Effector memory CD4-positive, alpha-beta T cell (primary cell): ENCODE data around the gene MPG.

Experiments used
- DNase-seq, 3 donors: peaks; one replicate each; pipeline ENCODE4 v3.0.0-alpha.2; 2020
- H3K27ac ChIP-seq: 2 replicates; pipeline ENCODE4 v1.7.0; 2013; ENCODE audit warnings: mild to moderate bottlenecking, low read length, moderate library complexity; ENCODE audit not compliant: insufficient read depth, poor library complexity, severe bottlenecking
- H3K27me3 ChIP-seq: replicated peaks from 2 replicates; pipeline ENCODE4 v1.7.0; 2013; ENCODE audit warnings: mild to moderate bottlenecking, low read length; ENCODE audit not compliant: insufficient read depth, control insufficient read depth, poor library complexity, severe bottlenecking
- H3K36me3 ChIP-seq: 2 replicates; pipeline ENCODE4 v1.7.0; 2013; ENCODE audit warnings: mild to moderate bottlenecking, low read length, moderate library complexity; ENCODE audit not compliant: control insufficient read depth, insufficient read depth
- H3K4me1 ChIP-seq: 2 replicates; pipeline ENCODE4 v1.7.0; 2013; ENCODE audit warnings: low read length, mild to moderate bottlenecking; ENCODE audit not compliant: control insufficient read depth, insufficient read depth, poor library complexity, severe bottlenecking
- H3K4me3 ChIP-seq: 2 replicates; pipeline ENCODE4 v1.7.0; 2013; ENCODE audit warnings: low read length, low read depth, mild to moderate bottlenecking; ENCODE audit not compliant: insufficient read depth, poor library complexity, severe bottlenecking
- H3K9me3 ChIP-seq: 2 replicates; pipeline ENCODE4 v1.7.0; 2013; ENCODE audit warnings: mild to moderate bottlenecking, low read length, moderate library complexity; ENCODE audit not compliant: control insufficient read depth

Gene MPG

GRCh38 chr16:125011-125410, 47.0 kb downstream of the MPG start:
- Histone ChIP-seq H3K36me3 (peaks cover 3% of the 10 kb centered on the region), H3K4me3 (no peak overlapping the region), H3K9me3 (no peaks in the 10 kb centered on the region), H3K27ac (no peak overlapping the region), H3K4me1 (no peaks in the 10 kb centered on the region), H3K27me3 (no peaks in the 10 kb centered on the region)
- DNase-seq = no peak

- Histone ChIP-seq H3K36me3 (no peaks in the 10 kb centered on the region), H3K27me3 (no peaks in the 10 kb centered on the region), H3K4me1 (no peaks in the 10 kb centered on the region), H3K4me3 (no peak overlapping the region), H3K27ac (no peak overlapping the region), H3K9me3 (no peaks in the 10 kb centered on the region)
- DNase-seq = no peak
These were observed 51.0 kb downstream of the MPG start for GRCh38 chr16:129075-129474.

GRCh38 chr16:130533-131173, 52.6 kb downstream of the MPG start:
- Histone ChIP-seq H3K4me3 (no peak overlapping the region), H3K4me1 (no peaks in the 10 kb centered on the region), H3K9me3 (no peaks in the 10 kb centered on the region), H3K27ac (no peak overlapping the region), H3K27me3 (no peaks in the 10 kb centered on the region), H3K36me3 (no peaks in the 10 kb centered on the region)
- no peak for DNase-seq

- Histone ChIP-seq H3K4me3 (no peak overlapping the region), H3K36me3 (no peaks in the 10 kb centered on the region), H3K4me1 (no peaks in the 10 kb centered on the region), H3K27me3 (no peaks in the 10 kb centered on the region), H3K9me3 (no peaks in the 10 kb centered on the region), H3K27ac (no peak overlapping the region)
- DNase-seq = no peak
These were observed 54.1 kb downstream of the MPG start for GRCh38 chr16:132120-132519.

GRCh38 chr16:133716-134115, 55.7 kb downstream of the MPG start:
- DNase-seq = no peak
- Histone ChIP-seq H3K27me3 (no peaks in the 10 kb centered on the region), H3K36me3 (no peaks in the 10 kb centered on the region), H3K4me1 (no peaks in the 10 kb centered on the region), H3K4me3 (no peak overlapping the region), H3K27ac (no peak overlapping the region), H3K9me3 (no peaks in the 10 kb centered on the region)
